ENCODE data around the gene GRM7.

GRM7 gene

DNA sequence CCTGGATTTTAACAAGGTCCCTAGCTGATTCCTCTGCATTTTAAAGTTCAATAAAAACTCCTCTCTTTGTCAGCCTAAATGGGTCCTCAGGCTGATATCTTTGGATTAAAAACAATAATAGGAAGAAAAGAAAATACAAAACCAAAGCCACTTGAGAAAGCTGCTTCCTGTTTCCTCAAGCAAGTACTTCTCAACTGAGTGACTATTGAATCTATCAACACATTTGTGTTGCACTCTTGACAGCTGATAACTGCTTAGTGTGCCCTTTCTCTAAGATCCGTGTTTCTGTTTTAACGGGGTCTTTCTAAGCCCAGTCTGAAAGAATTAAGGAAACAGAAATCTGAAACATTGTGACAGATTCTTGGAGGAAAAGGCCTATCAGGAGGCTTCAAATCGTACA is 410.7 kb downstream of the GRM7 start:
- H3K4me1 ChIP-seq (ENCODE audit: control insufficient read depth, insufficient read depth, low read length) = no peaks in the 10 kb centered on the region; the same call in 1 of the 2 replicates
- no peaks in the 10 kb centered on the region for H3K9me3 ChIP-seq (ENCODE audit: control insufficient read depth, insufficient read depth, low read depth, low read length)
- no peaks in the 10 kb centered on the region for H3K36me3 ChIP-seq (ENCODE audit: control insufficient read depth, insufficient read depth, low read length)
- H3K27me3 ChIP-seq (ENCODE audit: control insufficient read depth, insufficient read depth, low read length) = no peaks in the 10 kb centered on the region
- H3K4me3 ChIP-seq (ENCODE audit: low read depth, low read length) = no peak overlapping the region
- H3K9ac ChIP-seq (ENCODE audit: low read length) = no peak overlapping the region
- H3K27ac ChIP-seq (ENCODE audit: low read depth, low read length) = no peak overlapping the region

DNA sequence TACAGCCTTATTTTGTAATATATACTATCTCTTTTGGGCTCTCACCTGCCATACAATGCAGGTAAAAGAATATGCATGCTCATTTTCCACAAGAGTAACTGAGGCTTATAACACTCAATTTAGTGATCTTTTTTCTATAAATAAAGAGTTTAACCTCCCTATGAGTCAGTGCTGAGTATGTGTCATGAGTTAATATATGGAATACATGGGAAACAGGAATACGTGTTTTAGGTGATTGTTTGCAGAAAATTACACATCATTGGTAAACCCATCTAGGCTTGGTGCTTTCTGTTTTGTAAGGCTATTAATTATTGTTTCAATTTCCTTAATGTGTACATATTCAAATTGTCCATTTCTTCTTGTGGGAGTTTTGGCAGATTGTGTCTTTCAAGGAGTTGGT is 411.3 kb downstream of the GRM7 start:
- H3K9me3 ChIP-seq (ENCODE audit: control insufficient read depth, insufficient read depth, low read depth, low read length) = no peaks in the 10 kb centered on the region
- no peak overlapping the region for H3K9ac ChIP-seq (ENCODE audit: low read length)

DNA sequence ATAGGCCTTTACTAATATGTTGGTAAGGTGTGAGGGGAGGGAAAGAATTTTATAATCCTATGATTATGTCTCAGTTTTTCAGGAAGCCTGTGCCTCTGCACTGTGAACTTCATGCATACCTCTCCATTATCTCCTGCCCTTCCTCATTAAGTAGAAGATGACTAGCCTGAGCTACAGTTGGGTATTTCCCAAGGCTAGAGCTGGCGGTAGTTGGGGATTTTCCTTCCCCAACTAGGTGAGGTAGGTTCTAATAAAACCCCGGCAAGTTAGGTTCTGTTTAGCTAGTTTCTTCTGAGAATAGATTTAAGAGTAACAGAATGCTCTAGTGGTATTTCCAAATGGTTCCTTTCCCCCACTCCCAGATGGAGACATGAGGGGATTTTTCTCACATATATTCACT is 414.5 kb downstream of the GRM7 start:
- Histone ChIP-seq H3K4me1 (ENCODE audit: control insufficient read depth, insufficient read depth, low read length) (no peaks in the 10 kb centered on the region), H3K4me3 (ENCODE audit: low read depth, low read length) (no peak overlapping the region), H3K27ac (ENCODE audit: low read depth, low read length) (no peak overlapping the region), H3K27me3 (ENCODE audit: control insufficient read depth, insufficient read depth, low read length) (no peaks in the 10 kb centered on the region), H3K36me3 (ENCODE audit: control insufficient read depth, insufficient read depth, low read length) (no peaks in the 10 kb centered on the region), H3K9ac (ENCODE audit: low read length) (no peak overlapping the region), H3K9me3 (ENCODE audit: control insufficient read depth, insufficient read depth, low read depth, low read length) (no peaks in the 10 kb centered on the region)

More for the DNA sequence above, 411.3 kb downstream of the GRM7 start:
- Histone ChIP-seq H3K36me3 (ENCODE audit: control insufficient read depth, insufficient read depth, low read length) (no peaks in the 10 kb centered on the region), H3K27ac (ENCODE audit: low read depth, low read length) (no peak overlapping the region), H3K4me1 (ENCODE audit: control insufficient read depth, insufficient read depth, low read length) (no peaks in the 10 kb centered on the region; the same call in 1 of the 2 replicates), H3K27me3 (ENCODE audit: control insufficient read depth, insufficient read depth, low read length) (no peaks in the 10 kb centered on the region), H3K4me3 (ENCODE audit: low read depth, low read length) (no peak overlapping the region)

DNA sequence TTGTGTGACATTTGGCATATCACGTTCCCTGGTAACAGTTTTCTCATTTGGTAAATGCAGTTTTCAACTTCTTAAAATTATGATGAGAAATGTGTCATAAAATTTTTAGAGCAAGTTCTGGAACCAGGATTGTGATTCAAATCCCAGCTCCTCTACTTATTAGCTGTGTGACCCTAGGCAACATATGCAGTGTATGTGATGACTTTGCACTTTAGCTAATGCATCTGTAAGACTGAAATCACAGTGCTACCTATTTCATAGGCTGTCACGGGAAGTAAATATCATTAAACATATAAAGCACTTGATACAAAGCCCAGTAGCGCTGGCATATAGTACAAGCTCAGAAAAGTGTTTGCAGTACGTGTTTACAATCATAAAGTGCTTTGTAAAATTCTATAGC is 419.4 kb downstream of the GRM7 start:
- no peaks in the 10 kb centered on the region for H3K9me3 ChIP-seq (ENCODE audit: control insufficient read depth, insufficient read depth, low read depth, low read length)
- H3K27me3 ChIP-seq (ENCODE audit: control insufficient read depth, insufficient read depth, low read length) = no peaks in the 10 kb centered on the region
- H3K36me3 ChIP-seq (ENCODE audit: control insufficient read depth, insufficient read depth, low read length) = no peaks in the 10 kb centered on the region
- no peak overlapping the region for H3K4me3 ChIP-seq (ENCODE audit: low read depth, low read length)
- H3K27ac ChIP-seq (ENCODE audit: low read depth, low read length) = no peak overlapping the region
- H3K9ac ChIP-seq (ENCODE audit: low read length) = no peak overlapping the region
- H3K4me1 ChIP-seq (ENCODE audit: control insufficient read depth, insufficient read depth, low read length) = no peaks in the 10 kb centered on the region

DNA sequence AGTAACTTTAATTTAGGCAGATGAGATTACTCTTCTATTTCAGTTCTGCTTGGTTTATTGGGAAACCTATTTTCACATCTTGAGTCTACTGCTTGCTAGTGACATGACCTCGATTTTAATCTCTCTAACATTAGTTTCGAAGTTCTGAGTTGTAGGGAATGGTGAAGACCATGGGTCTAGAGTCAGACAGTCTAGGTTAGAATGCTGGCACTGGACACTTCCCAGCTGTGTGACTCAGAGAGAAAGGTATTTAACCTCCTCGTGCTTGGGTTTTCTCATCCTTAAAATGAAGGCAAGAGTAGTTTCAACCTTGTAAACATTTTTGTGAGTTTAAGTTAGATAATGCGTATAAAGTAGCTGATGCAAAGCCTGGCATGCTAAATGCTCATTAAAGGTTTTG is 422.1 kb downstream of the GRM7 start:
- Histone ChIP-seq H3K4me3 (ENCODE audit: low read depth, low read length) (no peak overlapping the region), H3K9ac (ENCODE audit: low read length) (no peak overlapping the region), H3K4me1 (ENCODE audit: control insufficient read depth, insufficient read depth, low read length) (no peaks in the 10 kb centered on the region), H3K9me3 (ENCODE audit: control insufficient read depth, insufficient read depth, low read depth, low read length) (no peaks in the 10 kb centered on the region), H3K27me3 (ENCODE audit: control insufficient read depth, insufficient read depth, low read length) (no peaks in the 10 kb centered on the region), H3K36me3 (ENCODE audit: control insufficient read depth, insufficient read depth, low read length) (no peaks in the 10 kb centered on the region), H3K27ac (ENCODE audit: low read depth, low read length) (no peak overlapping the region)

DNA sequence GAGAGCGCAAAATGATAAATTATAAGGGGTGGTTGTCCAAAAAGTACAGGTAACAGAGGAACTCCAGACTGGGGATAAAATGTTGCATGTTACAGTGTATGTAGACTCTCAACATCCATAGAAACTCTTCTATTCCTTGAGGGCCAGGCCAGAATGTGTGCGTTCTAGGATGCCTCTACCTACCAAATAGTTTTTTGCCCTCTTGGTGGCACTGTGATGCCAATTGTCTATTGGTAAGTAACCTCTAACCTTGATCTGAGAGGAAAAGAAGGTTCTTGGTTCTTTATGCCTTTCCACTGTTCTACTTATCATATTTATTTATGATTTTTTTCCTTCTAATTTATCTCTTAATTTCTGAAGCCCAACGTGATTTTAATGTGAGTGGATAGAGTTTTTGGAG is 424.6 kb downstream of the GRM7 start:
- no peak overlapping the region for H3K4me3 ChIP-seq (ENCODE audit: low read depth, low read length)
- H3K9ac ChIP-seq (ENCODE audit: low read length) = no peak overlapping the region
- H3K4me1 ChIP-seq (ENCODE audit: control insufficient read depth, insufficient read depth, low read length) = no peaks in the 10 kb centered on the region
- H3K36me3 ChIP-seq (ENCODE audit: control insufficient read depth, insufficient read depth, low read length) = no peaks in the 10 kb centered on the region
- H3K27ac ChIP-seq (ENCODE audit: low read depth, low read length) = no peak overlapping the region
- no peaks in the 10 kb centered on the region for H3K27me3 ChIP-seq (ENCODE audit: control insufficient read depth, insufficient read depth, low read length)
- H3K9me3 ChIP-seq (ENCODE audit: control insufficient read depth, insufficient read depth, low read depth, low read length) = no peaks in the 10 kb centered on the region

DNA sequence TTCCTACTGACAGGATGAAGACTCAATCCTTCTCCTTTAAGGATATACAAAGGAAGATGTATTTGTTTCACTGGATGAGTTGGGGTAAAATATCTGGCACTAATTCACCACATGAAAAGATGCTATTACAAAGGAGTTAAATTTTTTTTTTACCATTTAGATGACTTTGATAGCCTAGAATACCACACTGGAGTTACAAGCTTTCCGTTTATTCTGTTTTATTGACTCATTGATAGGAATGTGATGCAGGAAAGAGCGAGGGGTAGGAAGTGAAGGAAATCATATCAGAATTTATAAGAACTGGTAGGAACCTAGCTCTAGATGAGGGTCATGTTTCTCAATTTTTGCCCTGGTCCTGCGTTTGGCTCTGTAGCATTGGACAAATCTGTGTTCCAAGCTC is 427.2 kb downstream of the GRM7 start:
- Histone ChIP-seq H3K9me3 (ENCODE audit: control insufficient read depth, insufficient read depth, low read depth, low read length) (no peaks in the 10 kb centered on the region), H3K36me3 (ENCODE audit: control insufficient read depth, insufficient read depth, low read length) (no peaks in the 10 kb centered on the region), H3K9ac (ENCODE audit: low read length) (no peak overlapping the region), H3K27me3 (ENCODE audit: control insufficient read depth, insufficient read depth, low read length) (no peaks in the 10 kb centered on the region), H3K4me3 (ENCODE audit: low read depth, low read length) (no peak overlapping the region), H3K4me1 (ENCODE audit: control insufficient read depth, insufficient read depth, low read length) (no peaks in the 10 kb centered on the region), H3K27ac (ENCODE audit: low read depth, low read length) (no peak overlapping the region)

DNA sequence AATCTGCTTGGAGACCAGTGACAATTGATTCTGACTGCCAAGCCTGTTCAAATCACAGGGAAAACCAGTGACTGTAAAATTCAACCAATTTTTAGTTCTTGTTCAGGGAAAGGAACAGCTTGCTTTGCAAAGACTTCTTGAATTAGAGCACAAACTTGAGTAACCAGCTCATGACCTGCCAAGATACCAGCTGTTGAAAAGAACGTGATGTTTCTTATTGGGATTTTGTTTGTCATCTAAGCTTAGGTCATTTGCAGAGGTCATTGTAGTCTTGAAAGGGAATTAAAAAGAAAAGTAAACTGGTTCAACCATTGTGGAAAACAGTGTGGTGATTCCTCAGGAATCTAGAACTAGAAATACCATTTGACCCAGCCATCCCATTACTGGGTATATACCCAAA is 428.2 kb downstream of the GRM7 start:
- Histone ChIP-seq H3K27ac (ENCODE audit: low read depth, low read length) (no peak overlapping the region), H3K36me3 (ENCODE audit: control insufficient read depth, insufficient read depth, low read length) (no peaks in the 10 kb centered on the region), H3K9ac (ENCODE audit: low read length) (no peak overlapping the region), H3K27me3 (ENCODE audit: control insufficient read depth, insufficient read depth, low read length) (no peaks in the 10 kb centered on the region), H3K4me1 (ENCODE audit: control insufficient read depth, insufficient read depth, low read length) (no peaks in the 10 kb centered on the region), H3K4me3 (ENCODE audit: low read depth, low read length) (no peak overlapping the region), H3K9me3 (ENCODE audit: control insufficient read depth, insufficient read depth, low read depth, low read length) (no peaks in the 10 kb centered on the region)

DNA sequence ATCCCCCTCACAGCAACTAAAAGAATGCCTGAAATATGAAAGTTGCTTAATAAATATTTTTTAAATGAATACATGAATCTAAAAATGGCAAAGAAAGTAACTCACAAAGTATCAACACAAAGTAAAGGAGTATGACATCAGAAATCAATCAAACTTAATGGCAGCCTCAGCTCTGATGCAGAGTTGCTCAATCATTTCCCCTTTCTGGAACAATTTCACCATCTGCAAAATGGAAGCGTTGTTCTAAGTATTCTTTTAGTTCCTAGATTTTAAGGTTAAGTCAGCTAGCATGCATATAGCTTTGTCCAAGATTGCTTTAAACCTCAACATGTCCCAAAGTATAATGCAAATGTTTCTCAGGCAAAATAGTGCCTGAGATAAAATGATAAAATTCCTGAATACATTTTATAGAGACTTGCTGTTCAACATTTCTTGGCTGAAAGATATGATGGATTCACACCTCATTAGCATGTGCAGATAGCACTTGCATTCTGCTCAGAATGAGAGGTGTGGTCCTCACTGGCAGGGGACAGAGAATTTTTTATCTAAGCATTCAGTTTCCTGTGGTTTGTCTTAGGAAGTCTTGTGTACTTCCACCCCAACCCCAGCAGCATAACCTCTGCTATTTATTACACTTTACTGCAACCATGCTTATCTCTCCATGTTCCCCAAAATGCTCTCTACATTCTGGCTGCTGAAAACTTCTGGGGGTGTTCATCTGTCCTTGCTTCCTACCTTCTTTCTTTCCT is 429.3 kb downstream of the GRM7 start:
- H3K9ac ChIP-seq (ENCODE audit: low read length) = no peak overlapping the region
- H3K36me3 ChIP-seq (ENCODE audit: control insufficient read depth, insufficient read depth, low read length) = no peaks in the 10 kb centered on the region
- no peak overlapping the region for H3K27ac ChIP-seq (ENCODE audit: low read depth, low read length)
- H3K4me1 ChIP-seq (ENCODE audit: control insufficient read depth, insufficient read depth, low read length) = no peaks in the 10 kb centered on the region
- no peaks in the 10 kb centered on the region for H3K9me3 ChIP-seq (ENCODE audit: control insufficient read depth, insufficient read depth, low read depth, low read length)
- H3K4me3 ChIP-seq (ENCODE audit: low read depth, low read length) = no peak overlapping the region
- no peaks in the 10 kb centered on the region for H3K27me3 ChIP-seq (ENCODE audit: control insufficient read depth, insufficient read depth, low read length)

DNA sequence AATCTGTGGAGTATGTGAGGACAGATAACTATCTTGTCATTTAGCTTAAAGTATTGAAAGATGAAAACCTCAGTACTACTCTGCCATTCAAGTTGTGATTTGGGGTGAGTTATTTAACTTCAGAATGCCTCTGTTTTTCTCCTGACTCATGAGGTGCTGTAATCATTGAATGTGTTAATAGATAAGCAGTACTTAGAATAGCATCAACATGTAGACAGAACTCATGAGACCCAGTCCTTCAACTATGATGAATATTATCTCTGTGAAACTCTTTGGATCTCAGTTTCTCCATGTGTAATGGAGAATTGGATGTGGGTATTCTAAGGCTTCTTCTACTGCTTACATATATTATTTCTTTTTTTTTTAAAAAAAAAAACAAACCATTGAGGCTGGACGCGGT is 431.4 kb downstream of the GRM7 start:
- Histone ChIP-seq H3K27ac (ENCODE audit: low read depth, low read length) (no peak overlapping the region), H3K4me3 (ENCODE audit: low read depth, low read length) (no peak overlapping the region), H3K9me3 (ENCODE audit: control insufficient read depth, insufficient read depth, low read depth, low read length) (no peaks in the 10 kb centered on the region), H3K36me3 (ENCODE audit: control insufficient read depth, insufficient read depth, low read length) (no peaks in the 10 kb centered on the region), H3K27me3 (ENCODE audit: control insufficient read depth, insufficient read depth, low read length) (no peaks in the 10 kb centered on the region), H3K9ac (ENCODE audit: low read length) (no peak overlapping the region), H3K4me1 (ENCODE audit: control insufficient read depth, insufficient read depth, low read length) (no peaks in the 10 kb centered on the region)

DNA sequence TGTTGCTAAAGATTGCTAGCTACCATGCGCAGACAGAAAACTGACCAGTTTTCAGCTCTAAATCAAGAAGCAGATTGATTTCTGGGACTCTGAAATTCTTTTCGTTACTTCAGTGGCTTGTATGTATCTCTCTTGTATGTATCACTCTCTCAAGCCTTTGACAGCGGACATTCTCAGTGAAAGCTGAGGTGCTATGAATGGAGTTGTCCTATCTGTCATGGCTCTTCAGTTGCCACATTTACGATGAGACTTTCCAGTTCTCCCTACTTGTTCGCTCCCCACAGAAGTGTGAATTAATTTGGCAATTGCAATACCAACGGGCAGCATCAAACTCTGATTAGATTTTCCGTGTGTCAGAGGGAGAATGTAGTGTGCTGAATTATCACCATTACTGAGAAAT is 432.4 kb downstream of the GRM7 start:
- H3K27ac ChIP-seq (ENCODE audit: low read depth, low read length) = no peak overlapping the region
- no peak overlapping the region for H3K9ac ChIP-seq (ENCODE audit: low read length)
- H3K4me3 ChIP-seq (ENCODE audit: low read depth, low read length) = no peak overlapping the region
- no peaks in the 10 kb centered on the region for H3K27me3 ChIP-seq (ENCODE audit: control insufficient read depth, insufficient read depth, low read length)
- no peaks in the 10 kb centered on the region for H3K36me3 ChIP-seq (ENCODE audit: control insufficient read depth, insufficient read depth, low read length)
- H3K9me3 ChIP-seq (ENCODE audit: control insufficient read depth, insufficient read depth, low read depth, low read length) = no peaks in the 10 kb centered on the region
- no peaks in the 10 kb centered on the region for H3K4me1 ChIP-seq (ENCODE audit: control insufficient read depth, insufficient read depth, low read length)
